ENCODE measurements around the gene RNF103.
"Not testable (repeated sequence)": the region's sequence is repeated elsewhere in the genome, so short reads cannot be mapped to it uniquely, and the experiment has no call there.

The RNF103 gene, protein sequence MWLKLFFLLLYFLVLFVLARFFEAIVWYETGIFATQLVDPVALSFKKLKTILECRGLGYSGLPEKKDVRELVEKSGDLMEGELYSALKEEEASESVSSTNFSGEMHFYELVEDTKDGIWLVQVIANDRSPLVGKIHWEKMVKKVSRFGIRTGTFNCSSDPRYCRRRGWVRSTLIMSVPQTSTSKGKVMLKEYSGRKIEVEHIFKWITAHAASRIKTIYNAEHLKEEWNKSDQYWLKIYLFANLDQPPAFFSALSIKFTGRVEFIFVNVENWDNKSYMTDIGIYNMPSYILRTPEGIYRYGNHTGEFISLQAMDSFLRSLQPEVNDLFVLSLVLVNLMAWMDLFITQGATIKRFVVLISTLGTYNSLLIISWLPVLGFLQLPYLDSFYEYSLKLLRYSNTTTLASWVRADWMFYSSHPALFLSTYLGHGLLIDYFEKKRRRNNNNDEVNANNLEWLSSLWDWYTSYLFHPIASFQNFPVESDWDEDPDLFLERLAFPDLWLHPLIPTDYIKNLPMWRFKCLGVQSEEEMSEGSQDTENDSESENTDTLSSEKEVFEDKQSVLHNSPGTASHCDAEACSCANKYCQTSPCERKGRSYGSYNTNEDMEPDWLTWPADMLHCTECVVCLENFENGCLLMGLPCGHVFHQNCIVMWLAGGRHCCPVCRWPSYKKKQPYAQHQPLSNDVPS

DNA sequence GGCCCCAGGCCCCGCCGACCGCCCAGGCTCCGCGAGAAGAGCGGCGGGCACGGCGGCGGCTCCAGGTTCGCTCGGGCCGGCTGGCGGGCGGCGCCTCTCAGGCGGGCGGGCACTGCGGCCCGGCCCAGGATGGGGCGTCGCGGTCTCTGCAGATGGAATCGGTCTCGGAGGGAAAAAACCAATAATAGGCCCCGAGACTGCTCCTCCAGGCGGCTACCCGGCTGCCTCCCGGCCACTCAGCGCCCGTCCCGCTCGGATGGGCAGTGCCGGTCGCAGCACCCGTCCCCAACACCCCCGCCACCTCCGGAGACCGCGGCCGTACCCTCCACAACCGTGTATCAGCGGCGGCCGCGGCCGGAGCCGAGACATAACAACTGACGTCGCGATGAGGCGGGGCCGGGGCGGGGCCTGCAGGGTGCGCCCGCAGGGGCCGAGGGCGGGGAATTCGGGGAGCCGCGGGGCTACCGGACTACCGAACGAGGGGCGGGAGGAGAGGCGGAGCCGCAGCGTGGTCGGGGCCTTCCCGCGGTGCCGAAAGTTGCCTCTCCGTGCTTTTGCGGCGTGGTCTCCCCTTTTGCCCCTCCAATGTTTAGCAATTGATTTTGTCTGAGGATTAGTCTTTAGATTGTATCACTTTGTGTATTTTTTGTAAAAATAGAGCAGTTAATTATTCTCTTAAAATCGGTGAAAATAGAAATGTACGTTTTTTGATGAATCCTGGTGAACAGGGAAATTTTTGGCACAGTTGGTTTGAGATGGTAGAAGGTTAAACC is at the start of gene RNF103:
TSS of gene RNF103 (minus strand) at position 372 of the 773 bp plus-strand sequence. CDS start 979 bp downstream, outside the sequence.
- peak; percentile 96 for DNase-seq (ENCODE audit: low spot score)

DNA sequence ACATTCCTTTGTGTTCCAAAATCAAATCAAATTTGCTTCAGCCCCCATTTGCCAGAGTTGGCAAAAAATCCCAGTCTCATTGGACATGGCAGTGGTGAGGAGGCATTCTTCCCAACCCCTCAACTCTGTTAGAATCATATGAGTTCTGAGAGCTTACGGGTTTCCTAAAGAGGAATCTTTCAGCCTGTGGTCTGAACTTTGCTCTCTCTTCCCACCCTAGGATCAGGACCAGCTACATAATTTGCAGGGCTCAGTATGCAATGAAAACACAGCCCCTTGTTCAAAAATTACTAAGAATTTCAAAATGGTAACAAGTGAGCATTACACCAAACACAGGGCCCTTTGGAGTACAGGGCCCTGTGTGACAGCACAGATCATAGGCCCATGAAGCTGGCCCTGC is 49.3 kb upstream of the RNF103 start:
- no peak for DNase-seq (ENCODE audit: low spot score)

DNA sequence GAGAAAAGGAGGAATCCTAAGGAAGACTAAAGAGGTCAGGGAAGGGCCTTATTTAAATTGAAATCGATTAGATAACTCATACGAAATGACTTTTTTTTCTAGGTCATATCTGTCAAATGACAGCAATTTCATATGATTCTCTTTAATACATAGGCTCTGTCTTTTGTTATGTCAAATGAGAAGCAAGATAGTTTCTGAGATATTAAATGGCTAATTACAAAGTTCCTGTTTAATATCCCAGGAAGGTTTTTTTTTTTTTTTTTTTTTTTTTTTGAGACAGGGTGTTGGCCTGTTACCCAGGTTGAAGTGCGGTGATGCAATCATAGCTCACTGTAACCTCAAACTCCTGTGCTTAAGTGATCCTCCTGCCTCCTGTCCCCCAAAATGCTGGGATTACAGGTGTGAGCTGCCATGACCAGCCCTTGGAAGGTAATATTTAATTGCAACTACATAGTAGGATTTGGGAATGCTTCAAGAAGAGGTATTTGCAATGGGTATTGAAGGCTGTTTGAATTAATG is 48.4 kb upstream of the RNF103 start:
- DNase-seq (ENCODE audit: low spot score) = no peak

DNA sequence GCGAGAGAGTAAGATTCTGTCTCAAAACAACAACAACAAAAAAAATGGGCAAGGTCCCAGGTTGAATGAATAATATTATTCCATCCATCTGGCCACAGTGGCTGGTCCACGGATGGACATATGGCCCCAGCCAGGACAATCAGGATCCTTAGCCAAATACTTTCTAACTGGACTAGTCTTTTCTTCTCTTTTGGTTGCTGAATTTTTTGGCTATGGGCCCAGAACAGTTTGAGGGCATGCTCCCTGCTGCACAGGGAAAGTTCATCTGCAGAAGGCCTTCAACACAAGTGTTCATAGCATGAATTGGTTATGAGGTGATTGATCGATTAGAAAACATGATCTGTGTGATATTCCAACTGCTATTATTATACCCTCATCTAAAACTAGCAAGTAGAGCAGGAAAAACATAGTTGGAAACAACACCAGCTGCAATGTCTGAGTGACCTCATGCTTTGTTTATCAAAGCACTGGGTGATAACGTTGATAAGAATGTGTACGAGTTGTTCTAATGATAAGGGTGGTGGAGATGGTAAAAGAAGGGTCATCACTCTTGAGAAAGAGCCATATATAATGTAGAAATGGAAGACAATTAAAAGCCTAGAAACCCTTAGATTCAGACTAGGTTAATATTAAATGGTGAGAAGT is 47.8 kb upstream of the RNF103 start:
- no peak for DNase-seq (ENCODE audit: low spot score)

DNA sequence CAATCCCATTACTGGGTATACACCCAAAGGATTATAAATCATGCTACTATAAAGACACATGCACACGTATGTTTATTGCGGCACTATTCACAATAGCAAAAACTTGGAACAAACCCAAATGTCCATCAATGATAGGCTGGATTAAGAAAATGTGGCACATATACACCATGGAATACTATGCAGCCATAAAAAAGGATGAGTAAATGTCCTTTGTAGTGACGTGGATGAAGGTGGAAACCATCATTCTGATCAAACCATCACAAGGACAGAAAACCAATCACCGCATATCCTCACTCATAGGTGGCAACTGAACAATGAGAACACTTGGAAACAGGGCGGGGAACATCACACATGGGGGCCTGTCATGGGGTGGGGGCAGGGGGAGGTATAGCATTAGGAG is 45.7 kb upstream of the RNF103 start:
- DNase-seq (ENCODE audit: low spot score) = not testable (repeated sequence)

DNA sequence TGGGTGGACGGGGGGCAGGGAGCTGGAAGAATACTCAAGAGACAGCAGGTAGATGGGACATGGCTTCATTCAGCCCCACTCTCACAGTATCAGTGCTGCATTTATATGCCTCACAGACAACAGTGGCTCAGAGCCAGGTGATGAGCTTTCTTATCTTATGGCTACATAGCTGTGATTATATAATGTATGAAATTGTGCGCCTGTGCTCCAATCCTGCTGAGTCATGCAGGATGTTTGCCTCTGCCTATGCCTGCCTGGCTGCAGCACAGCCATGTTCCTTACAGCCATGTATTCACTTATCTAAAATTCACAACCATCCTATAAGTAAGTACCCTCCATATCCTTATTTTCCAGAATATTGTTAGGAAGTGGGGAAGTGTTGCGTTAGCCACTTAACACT is 37.7 kb upstream of the RNF103 start:
- DNase-seq (ENCODE audit: low spot score) = no peak

DNA sequence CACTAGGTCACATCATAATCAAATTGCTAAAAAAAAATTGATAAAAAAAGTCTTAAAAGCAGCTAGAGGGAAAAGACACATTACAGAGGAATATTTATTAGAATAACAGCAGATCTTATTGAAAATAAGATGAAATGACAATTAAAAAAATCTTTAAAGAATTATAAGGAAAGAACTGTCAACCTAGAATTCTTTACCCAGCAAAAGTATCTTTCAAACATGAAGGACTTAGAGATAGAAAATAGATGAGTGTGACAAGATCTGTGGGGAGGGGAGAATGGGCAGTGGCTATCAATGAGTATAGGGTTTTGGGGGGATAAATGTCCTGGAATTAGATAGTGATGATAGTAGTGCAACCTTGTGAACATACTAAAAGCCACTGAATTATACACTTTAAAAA is 26.5 kb upstream of the RNF103 start:
- no peak for DNase-seq (ENCODE audit: low spot score)

DNA sequence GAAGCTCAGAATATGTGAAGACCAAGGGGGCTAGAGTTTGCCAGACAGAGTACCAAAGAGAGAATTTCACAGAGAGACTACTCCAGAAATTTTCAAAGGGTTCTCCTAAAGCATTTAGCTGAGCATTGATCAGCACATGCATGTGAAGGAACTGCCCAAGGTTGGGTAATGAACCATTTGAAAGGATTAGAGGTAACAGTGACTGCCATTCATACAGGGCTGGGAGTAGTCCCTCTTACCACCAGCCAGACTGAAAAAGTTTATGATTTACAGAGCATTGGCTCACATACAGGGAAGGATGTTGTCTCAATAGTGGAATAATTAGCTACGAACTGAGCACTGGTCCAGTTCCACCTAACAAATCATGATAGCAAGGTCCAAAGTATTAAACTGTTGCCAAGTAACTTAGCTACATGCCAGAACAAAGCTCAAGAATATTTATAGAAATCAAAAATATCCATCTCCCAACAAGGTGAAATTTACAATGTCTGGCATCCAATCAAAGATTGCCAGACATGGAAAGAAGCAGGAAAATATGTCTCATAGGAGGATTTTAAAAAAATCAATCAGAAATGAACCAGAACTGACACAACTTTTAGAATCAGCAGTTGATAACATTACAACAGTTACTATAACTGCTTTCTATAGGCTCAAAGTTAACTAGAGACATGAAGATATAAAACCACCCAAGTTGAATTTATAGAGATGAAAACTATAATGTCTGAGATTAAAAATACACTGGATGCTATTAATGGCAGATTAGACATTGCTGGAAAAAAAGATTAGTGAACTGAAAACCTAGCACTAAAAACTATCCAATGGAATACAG is 25.7 kb upstream of the RNF103 start:
- no peak for DNase-seq (ENCODE audit: low spot score)

DNA sequence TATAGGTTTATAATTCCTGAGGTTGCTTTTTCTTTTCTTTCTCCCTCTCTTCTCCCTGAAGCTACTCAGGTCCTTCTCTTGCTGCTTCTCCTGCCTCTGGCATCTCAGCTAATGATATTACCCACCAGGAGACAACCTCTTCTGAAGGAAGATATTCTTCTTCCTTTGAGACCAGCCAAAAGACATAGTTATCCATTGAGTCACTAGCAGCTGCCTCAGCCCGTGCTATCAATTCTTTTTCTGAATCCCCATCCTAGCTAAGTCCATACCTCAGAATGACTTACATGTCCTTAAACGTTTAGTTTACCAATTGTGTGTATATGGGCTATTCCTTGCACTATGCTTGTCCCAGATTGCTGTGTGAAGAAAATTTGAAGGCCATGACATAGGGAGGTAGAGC is 25.0 kb upstream of the RNF103 start:
- DNase-seq (ENCODE audit: low spot score) = no peak

DNA sequence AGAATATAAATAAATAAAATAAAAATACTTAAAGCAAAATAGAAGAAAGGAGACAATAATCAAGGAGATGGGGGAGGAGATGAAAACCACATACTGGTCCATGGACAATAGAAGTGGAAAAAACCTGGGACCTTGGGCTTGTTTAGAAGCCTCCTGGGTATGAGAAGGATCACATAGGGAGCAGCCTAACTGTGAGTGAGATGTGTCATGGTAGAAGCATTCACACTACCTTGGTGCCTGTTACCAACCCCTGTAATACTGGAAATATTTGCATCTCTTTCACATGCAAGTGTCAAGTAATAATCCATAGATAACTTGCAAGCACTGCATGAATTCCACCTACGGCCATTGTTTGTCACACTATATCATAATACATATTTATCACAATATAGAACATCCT is 23.2 kb upstream of the RNF103 start:
- no peak for DNase-seq (ENCODE audit: low spot score)

DNA sequence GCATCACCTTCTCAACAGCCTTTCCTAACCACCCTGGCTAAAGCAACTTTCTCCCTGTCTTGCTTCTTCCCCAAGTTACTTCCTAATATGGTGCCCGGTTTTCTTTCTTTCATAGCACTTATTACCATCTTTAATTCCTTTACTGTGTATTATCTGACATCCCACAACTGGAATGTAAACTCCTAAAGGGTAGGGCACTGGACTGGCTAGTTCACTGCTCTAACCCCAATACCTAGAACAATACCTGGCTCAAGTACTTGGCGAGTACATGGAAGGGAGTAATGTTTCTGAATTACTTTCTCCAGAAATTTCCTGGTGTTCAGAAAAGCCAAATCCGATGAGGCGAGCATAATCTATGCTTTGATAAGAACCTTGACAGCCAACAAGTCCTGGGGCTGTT is 22.7 kb upstream of the RNF103 start:
- no peak for DNase-seq (ENCODE audit: low spot score)

DNA sequence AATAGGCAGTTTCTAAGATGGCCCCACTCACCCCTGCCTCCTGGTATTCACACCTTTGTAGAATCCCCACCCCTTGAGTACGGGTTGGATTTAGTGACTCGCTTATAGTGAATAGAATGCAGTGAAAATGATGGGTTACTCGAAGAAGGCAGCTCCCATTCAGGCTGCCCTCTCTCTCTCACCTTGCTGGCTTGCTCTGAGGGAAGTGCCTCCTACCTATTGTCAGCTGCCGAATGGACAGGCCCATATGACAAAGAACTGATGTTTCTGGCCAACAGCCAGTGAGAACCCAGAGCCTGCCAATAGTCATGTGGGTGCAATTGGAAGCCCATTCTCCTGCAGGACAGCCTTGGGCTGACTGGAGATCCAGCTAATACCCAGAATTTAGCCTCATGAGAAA is 22.1 kb upstream of the RNF103 start:
- no peak for DNase-seq (ENCODE audit: low spot score)

DNA sequence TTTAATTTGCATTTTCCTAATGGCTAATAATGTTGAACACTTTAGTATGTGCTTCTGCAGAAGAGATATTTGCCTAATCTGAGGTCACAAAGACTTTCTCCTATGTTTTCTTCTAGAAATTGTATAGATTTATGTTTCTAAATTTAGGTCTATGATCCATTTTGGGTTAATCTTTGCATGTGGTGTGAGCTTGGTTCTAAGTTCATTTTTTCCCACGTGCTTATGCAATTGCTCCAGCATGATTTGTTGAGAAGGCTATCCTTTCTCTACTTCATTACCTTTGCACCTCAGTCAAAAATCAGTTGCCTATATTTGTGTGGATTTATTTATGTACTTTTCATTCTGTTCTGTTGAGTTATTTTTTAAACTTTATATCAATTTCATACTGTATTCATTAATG is 15.0 kb upstream of the RNF103 start:
- no peak for DNase-seq (ENCODE audit: low spot score)

DNA sequence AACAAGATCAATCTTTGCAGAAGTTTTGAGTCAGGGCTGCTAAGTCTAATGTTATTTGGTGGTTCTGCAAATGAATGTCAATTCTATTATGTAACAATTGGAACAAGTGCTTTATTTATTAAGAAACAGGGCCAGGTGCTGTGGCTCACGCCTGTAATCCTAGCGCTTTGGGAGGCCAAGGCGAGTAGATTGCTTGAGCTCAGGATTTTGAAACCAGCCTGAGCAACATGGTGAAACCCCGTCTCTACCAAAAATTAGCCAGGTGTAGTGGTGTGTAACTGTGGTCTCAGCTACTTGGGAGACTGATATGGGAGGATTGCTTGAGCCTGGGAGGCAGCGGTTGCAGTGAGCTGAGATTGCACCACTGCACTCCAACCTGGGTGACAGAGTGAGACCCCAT is 13.2 kb upstream of the RNF103 start:
- no peak for DNase-seq (ENCODE audit: low spot score)

DNA sequence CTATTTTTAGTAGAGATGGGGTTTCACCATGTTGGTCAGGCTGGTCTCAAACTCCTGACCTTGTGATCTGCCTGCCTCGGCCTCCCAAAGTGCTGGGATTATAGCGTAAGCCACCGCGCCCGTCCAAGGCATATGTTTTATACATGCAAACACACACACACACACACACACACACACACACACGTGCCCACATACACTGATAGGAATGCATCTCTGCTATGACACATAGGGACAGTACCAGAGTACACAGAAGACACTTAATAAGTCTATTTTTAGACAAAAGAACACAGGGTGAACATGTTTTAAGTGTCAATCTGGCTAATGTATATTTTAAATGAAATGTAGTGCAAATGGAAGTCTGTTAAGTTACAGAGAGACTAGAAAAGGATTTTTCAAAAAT is 10.7 kb upstream of the RNF103 start:
- DNase-seq (ENCODE audit: low spot score) = no peak

DNA sequence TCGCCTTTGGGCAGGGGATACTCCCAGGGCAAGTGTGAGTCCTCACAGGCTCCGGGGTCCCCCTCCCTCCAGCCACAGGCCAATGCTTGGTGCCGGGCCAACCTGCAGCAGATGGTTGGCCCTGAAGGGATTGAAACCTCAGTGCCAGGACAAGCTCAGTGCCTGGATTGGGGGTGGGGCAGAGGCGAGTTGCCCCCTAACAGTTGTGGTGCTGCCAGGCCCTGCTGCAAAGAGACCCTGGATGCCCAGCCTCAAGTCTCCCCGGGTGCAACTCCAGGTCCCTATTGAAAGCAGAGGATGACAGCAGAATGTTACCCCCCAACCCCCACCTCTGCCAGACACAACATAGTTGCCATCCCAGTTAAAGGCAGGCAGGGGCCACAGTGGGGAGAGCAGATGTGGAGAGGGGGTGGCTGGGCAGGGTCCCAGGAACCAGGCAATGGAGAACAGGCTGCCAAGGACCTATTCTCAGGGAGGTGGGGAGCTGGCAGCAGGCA is 9.5 kb upstream of the RNF103 start:
- peak; percentile 34 for DNase-seq (ENCODE audit: low spot score)

DNA sequence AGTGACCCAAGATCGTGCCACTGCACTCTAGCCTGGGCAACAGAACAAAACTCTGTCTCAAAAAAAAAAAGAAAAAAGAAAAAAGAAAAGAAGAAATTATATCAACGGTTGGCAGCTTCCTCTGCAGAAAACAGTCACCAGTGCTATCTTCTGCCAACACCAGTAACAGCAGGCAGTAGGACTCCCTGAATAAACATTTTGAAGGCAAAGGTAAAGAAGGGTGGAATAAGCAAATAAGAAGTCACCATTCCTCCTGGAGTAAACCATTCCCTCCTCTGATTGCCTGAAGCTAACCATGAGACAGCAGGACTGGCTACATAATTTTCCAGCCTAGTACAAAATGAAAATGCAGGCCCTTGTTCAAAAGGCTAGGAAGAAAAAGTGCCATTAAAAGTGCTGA is 9.0 kb upstream of the RNF103 start:
- no peak for DNase-seq (ENCODE audit: low spot score)

DNA sequence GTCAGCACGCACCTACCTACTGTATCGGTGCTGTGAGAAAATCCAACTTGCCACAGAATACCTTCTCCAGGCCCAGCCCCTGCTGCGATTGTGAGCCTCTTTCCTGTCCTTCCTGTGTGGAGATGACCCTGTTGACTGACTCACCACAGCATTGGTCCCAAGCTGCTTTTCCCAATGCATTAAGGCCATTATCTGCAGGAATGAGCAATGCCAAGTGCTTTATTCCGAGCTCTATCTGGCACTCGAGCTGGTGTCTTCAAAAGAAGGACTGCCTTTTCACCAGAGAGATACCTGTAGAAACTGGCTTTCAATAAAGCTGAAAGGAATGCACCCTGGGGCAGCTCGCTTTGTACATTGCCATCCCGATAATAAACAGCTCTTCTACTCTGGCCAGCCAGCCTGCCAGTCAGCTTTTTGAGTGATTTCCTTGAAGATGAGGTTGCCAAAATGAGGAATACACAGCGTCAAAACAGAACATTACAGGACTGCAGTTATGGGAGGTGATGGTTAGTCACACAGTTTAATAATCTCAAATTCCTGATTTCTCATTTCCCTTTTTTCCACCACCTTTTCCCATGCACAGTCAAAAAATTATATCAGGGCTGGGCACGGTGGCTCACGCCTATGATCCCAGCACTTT is 8.3 kb upstream of the RNF103 start:
- no peak for DNase-seq (ENCODE audit: low spot score)

DNA sequence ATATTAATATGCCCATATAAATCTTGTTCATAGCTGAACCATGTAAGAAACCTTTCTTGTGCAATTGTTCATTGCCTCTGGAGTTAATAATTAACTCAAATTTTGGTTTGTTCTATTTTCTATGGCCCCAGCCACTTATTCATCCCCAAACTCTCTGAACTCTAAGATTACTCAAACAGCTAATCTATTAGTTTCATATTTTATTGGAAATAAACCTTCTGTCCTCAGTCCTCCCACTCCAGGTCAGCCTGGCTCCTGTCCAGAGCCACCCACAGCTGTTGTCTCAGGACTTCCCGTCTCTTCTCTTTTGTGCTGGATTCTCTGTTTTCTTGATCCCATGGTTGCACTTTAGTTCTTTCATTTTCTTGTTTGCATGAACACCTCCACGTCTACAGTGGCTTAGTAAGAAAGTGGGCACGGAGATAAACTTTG is 4.4 kb upstream of the RNF103 start:
- no peak for DNase-seq (ENCODE audit: low spot score)

DNA sequence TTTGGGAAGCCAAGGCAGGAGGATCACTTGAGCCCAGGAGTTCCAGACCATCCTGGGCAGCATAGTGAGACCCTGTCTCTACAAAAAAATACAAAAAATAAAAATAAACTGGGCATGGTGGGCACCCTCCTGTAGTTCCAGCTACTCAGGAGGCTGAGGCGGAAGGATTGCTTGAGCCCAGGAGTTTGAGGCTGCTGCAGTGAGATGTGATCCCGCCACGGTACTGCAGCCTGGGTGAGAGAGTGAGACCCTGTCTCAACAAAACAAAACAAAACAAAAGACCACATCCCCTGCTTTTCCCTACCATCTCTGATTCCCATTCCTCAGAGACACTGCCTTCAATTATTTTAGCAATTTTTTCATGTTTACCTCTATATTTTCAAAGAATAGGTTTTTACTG is 3.9 kb upstream of the RNF103 start:
- no peak for DNase-seq (ENCODE audit: low spot score)

DNA sequence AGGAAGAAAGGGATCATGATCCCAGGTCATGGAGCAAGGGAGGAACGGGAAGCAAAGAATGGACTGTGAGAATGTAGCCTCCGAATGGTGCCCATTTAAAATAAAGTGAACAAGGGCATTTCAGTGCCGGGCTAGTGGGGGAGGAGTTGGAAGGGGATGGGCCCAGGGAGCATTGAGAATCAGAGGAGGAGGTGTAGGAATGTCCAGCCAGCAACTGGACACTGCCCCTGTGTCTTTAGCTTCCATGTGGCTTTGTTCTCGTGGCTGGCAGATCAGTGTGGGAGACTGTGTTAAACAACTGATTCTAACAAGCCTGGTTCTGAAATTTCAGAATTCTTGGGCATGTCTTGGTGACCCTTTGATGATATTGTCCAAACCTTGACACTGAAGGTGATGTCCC is 1.4 kb upstream of the RNF103 start:
- DNase-seq (ENCODE audit: low spot score) = peak; percentile 79
